22Rv1 (cell line): ENCODE results near the gene ZNHIT6.

ENCODE experiments used
- CTCF ChIP-seq: fragments of 450-650 bp; IDR thresholded peaks from 2 replicates; pipeline ENCODE4 v1.5.1; 2017; ENCODE audit warnings: mild to moderate bottlenecking
- ZFX ChIP-seq: fragments of 450-650 bp; IDR thresholded peaks from 2 replicates; pipeline ENCODE4 v1.6.1; 2017; ENCODE audit warnings: antibody characterized with exemption, borderline replicate concordance

- TF ChIP-seq CTCF: no peak
- TF ChIP-seq ZFX: no peak
Observed at GRCh38 chr1:85621430-85621829, 86.8 kb downstream of the ZNHIT6 start.
